Astrocyte (in vitro differentiated cells and primary cell): ENCODE data around the gene ESPNL. TPM values are rescaled to one million over a fixed set of nuclear protein-coding genes. Genes with fewer than 3 reads are reported as not detected.
A peak's percentile ranks its signal among the peaks of the same experiment; 100 is the strongest.

Source experiments
- DNase-seq: peaks from one replicate; pipeline ENCODE4 v3.0.0-alpha.2; 2010; ENCODE audit warnings: low read depth
- FAIRE-seq: peaks from 2 replicates; lab custom pipeline; 2011; peaks lifted over from hg19 to GRCh38; lab: Jason Lieb, UNC
- H2AFZ ChIP-seq: 2 replicates; pipeline ENCODE4 v1.6.0; 2012; ENCODE audit warnings: low read depth, low read length, inconsistent platforms
- H3K27ac ChIP-seq: 2 replicates; pipeline ENCODE4 v1.5.1; 2011; ENCODE audit warnings: low read depth, low read length, inconsistent platforms
- H3K27me3 ChIP-seq: 2 replicates; pipeline ENCODE4 v1.6.0; 2011; ENCODE audit warnings: low read length, inconsistent platforms; ENCODE audit not compliant: insufficient read depth
- H3K36me3 ChIP-seq: 2 replicates; pipeline ENCODE4 v1.5.1; 2011; ENCODE audit warnings: low read length, inconsistent platforms; ENCODE audit not compliant: insufficient read depth
- H3K4me1 ChIP-seq: 2 replicates; pipeline ENCODE4 v1.5.1; 2011; ENCODE audit warnings: low read length, inconsistent platforms; ENCODE audit not compliant: insufficient read depth
- H3K4me2 ChIP-seq: 2 replicates; pipeline ENCODE4 v1.6.0; 2012; ENCODE audit warnings: low read length, inconsistent platforms
- H3K4me3 ChIP-seq: 2 replicates; pipeline ENCODE4 v1.5.1; 2011; ENCODE audit warnings: low read depth, mild to moderate bottlenecking, low read length, inconsistent platforms; ENCODE audit not compliant: insufficient read depth
- H3K79me2 ChIP-seq: 2 replicates; pipeline ENCODE4 v1.6.0; 2012; ENCODE audit warnings: mild to moderate bottlenecking, low read length, inconsistent platforms; ENCODE audit not compliant: insufficient read depth
- H3K9ac ChIP-seq: 2 replicates; pipeline ENCODE4 v1.6.0; 2012; ENCODE audit warnings: mild to moderate bottlenecking, low read length, inconsistent platforms
- H3K9me3 ChIP-seq: 2 replicates; pipeline ENCODE4 v1.5.1; 2012; ENCODE audit warnings: low read depth, mild to moderate bottlenecking, low read length, inconsistent platforms; ENCODE audit not compliant: insufficient read depth
- H4K20me1 ChIP-seq: 2 replicates; pipeline ENCODE4 v1.6.0; 2012; ENCODE audit warnings: low read length, inconsistent platforms; ENCODE audit not compliant: insufficient read depth
- H3K27ac Mint-ChIP-seq: one replicate; pipeline ENCODE4 v1.8.0; 2021; ENCODE audit warnings: mild to moderate bottlenecking, mixed read lengths; ENCODE audit not compliant: unreplicated experiment
- H3K27me3 Mint-ChIP-seq: one replicate; pipeline ENCODE4 v1.8.0; 2021; ENCODE audit warnings: low read depth, mixed read lengths; ENCODE audit not compliant: unreplicated experiment
- H3K36me3 Mint-ChIP-seq: one replicate; pipeline ENCODE4 v1.8.0; 2021; ENCODE audit warnings: low read depth, mixed read lengths; ENCODE audit not compliant: unreplicated experiment
- H3K4me1 Mint-ChIP-seq: one replicate; pipeline ENCODE4 v1.8.0; 2021; ENCODE audit warnings: low read depth, mixed read lengths; ENCODE audit not compliant: unreplicated experiment
- H3K4me3 Mint-ChIP-seq: one replicate; pipeline ENCODE4 v1.8.0; 2021; ENCODE audit warnings: mild to moderate bottlenecking, moderate library complexity, mixed read lengths; ENCODE audit not compliant: unreplicated experiment
- H3K9me3 Mint-ChIP-seq: one replicate; pipeline ENCODE4 v1.8.0; 2021; ENCODE audit warnings: mild to moderate bottlenecking, mixed read lengths; ENCODE audit not compliant: unreplicated experiment
- EZH2 ChIP-seq: IDR thresholded peaks from 2 replicates; pipeline ENCODE4 v1.6.1; 2012; ENCODE audit warnings: mild to moderate bottlenecking, low read length, inconsistent platforms; ENCODE audit not compliant: insufficient read depth
- total RNA-seq: library from RNA; stranded (reverse); gene quantifications from 2 replicates; pipeline ENCODE4 v1.2.1, GENCODE V29; 2021
- TF ChIP-seq, protein P1 (sequence below): IDR thresholded peaks from 2 replicates; pipeline ENCODE4 v1.5.1; 2011; ENCODE audit warnings: low read depth, mild to moderate bottlenecking, inconsistent platforms, low read length, moderate library complexity; ENCODE audit not compliant: insufficient read depth

ESPNL gene
- total RNA-seq, 1 donor from 2014 or later = not detected

DNA sequence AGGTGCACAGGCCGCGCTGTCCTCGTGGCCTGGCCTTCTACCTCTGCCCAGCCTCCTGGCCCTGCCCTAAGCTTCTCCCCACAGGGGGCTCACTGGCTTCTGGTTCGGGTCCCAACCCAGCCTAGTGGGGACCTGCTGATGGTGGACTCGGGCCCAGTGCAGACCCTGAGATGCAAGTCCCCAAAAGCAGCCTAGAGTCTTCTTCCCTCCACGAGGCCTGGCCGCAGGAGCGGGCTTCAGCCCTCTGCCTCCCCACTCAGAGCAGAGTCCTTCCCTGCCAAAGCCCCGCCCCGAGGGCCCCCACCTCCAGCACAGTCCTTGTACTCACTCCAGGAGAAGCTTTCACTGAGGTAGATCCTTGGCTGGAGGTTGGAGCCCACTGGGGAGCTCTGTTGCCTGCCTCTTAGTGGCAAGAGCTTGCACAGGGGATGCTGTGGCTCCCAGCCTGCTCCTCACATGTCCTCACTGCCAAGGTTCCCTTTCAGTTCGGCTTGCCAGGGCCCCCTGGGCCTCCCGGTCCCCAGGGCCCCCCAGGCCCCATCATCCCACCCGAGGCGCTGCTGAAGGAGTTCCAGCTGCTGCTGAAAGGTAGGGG lies 62.2 kb downstream of the ESPNL start:
- no peak overlapping the region for H3K9ac ChIP-seq
- H3K9me3 ChIP-seq = no peaks in the 10 kb centered on the region
- DNase-seq (no peak), FAIRE-seq (no peak)
- no peak for TF ChIP-seq EZH2
- TF ChIP-seq, protein P1, sequence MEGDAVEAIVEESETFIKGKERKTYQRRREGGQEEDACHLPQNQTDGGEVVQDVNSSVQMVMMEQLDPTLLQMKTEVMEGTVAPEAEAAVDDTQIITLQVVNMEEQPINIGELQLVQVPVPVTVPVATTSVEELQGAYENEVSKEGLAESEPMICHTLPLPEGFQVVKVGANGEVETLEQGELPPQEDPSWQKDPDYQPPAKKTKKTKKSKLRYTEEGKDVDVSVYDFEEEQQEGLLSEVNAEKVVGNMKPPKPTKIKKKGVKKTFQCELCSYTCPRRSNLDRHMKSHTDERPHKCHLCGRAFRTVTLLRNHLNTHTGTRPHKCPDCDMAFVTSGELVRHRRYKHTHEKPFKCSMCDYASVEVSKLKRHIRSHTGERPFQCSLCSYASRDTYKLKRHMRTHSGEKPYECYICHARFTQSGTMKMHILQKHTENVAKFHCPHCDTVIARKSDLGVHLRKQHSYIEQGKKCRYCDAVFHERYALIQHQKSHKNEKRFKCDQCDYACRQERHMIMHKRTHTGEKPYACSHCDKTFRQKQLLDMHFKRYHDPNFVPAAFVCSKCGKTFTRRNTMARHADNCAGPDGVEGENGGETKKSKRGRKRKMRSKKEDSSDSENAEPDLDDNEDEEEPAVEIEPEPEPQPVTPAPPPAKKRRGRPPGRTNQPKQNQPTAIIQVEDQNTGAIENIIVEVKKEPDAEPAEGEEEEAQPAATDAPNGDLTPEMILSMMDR = no peak
- no peak overlapping the region for H3K4me3 ChIP-seq
- H3K4me1 ChIP-seq = peaks cover 22% of the 10 kb centered on the region
- no peaks in the 10 kb centered on the region for H3K79me2 ChIP-seq
- H3K27me3 Mint-ChIP-seq = peaks cover 26% of the 10 kb centered on the region
- no peak overlapping the region for H3K27ac Mint-ChIP-seq
- H3K4me1 Mint-ChIP-seq = no peaks in the 10 kb centered on the region
- H4K20me1 ChIP-seq = no peaks in the 10 kb centered on the region
- no peaks in the 10 kb centered on the region for H3K9me3 Mint-ChIP-seq
- no peak overlapping the region for H3K27ac ChIP-seq
- no peaks in the 10 kb centered on the region for H3K36me3 ChIP-seq
- H3K27me3 ChIP-seq = no peaks in the 10 kb centered on the region
- H2AFZ ChIP-seq = no peak overlapping the region
- H3K36me3 Mint-ChIP-seq = peaks cover 7% of the 10 kb centered on the region
- H3K4me2 ChIP-seq = no peak overlapping the region
- H3K4me3 Mint-ChIP-seq = no peak overlapping the region

DNA sequence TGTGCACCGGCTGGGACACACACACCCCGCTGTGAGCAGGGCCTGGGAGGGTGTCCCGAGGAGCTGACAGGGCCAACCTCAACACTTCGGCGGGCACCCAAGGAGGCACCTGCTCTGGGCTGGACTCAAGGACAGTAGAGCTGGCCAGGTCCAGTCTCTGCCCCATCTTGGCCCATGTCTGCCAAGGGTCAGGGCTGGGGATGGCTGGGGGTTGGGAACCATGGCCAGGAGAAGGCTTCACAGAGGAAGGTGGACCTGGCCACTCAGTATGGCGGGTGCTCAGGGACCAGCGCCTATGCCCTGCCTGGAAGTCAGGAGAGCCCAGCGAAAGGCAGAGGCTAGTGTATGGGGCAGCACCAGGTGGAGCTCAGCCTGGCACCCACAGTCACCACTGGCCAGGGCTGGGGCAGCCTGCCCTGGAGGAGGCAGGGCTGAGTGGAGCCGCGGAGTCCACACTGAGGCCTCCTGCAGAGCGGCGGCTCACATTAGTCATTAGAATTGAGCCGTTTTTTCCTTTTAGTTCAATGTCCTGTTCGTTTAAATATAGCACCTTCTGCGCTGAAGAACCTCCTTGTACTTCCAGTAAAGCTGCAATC lies 62.8 kb downstream of the ESPNL start:
- Histone ChIP-seq H3K79me2 (peaks cover 2% of the 10 kb centered on the region), H3K36me3 (no peaks in the 10 kb centered on the region), H3K27me3 (no peaks in the 10 kb centered on the region), H3K4me1 (peaks cover 28% of the 10 kb centered on the region), H3K27ac (no peak overlapping the region), H3K4me3 (peak overlapping the region; percentile 46), H3K4me2 (peak overlapping the region; percentile 85), H4K20me1 (no peaks in the 10 kb centered on the region), H3K9me3 (no peaks in the 10 kb centered on the region), H2AFZ (peak overlapping the region; percentile 50), H3K9ac (peak overlapping the region; percentile 46)
- FAIRE-seq = no peak
- no peak overlapping the region for H3K27ac Mint-ChIP-seq
- DNase-seq = no peak
- peaks cover 26% of the 10 kb centered on the region for H3K27me3 Mint-ChIP-seq
- no peak overlapping the region for H3K4me3 Mint-ChIP-seq
- peaks cover 6% of the 10 kb centered on the region for H3K4me1 Mint-ChIP-seq
- TF ChIP-seq, protein P1 = no peak
- TF ChIP-seq EZH2 = no peak
- H3K36me3 Mint-ChIP-seq = peaks cover 11% of the 10 kb centered on the region
- H3K9me3 Mint-ChIP-seq = no peaks in the 10 kb centered on the region
